Mammary epithelial cell (primary cell): ENCODE measurements around the gene FAM193A.

Experiments
- EZH2 ChIP-seq: IDR thresholded peaks from 2 replicates; pipeline ENCODE4 v1.6.1; 2012; ENCODE audit warnings: low read length, inconsistent platforms, borderline replicate concordance
- TF ChIP-seq, protein P1 (sequence below), 2 donors: IDR thresholded peaks in 1 of 2; conservative IDR thresholded peaks in 1 of 2; 2 replicates each; pipeline ENCODE4 v1.5.1; 2011 to 2012; ENCODE audit warnings: inconsistent platforms in 2 of 2, low read length in 2 of 2, mild to moderate bottlenecking in 2 of 2, control low read depth in 1 of 2, low read depth in 1 of 2; ENCODE audit not compliant: insufficient read depth in 1 of 2; ENCODE audit errors: extremely low read depth in 1 of 2

DNA sequence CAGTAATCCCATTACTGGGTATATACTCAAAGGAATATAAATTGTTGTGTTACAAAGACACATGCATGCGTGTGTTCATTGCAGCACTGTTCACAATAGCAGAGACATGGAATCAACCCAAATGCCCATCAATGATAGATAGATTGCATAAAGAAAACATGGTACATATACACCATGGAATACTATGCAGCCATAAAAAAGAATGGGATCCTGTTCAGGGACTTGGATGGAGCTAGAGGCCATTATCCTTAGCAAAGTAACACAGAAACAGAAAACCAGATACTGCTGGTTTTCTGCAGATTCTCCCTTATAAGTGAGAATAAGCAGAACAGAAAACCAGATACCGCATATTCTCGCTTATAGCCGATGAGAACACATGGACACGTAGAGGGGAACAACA is 43.5 kb downstream of the FAM193A start:
- TF ChIP-seq, protein P1, sequence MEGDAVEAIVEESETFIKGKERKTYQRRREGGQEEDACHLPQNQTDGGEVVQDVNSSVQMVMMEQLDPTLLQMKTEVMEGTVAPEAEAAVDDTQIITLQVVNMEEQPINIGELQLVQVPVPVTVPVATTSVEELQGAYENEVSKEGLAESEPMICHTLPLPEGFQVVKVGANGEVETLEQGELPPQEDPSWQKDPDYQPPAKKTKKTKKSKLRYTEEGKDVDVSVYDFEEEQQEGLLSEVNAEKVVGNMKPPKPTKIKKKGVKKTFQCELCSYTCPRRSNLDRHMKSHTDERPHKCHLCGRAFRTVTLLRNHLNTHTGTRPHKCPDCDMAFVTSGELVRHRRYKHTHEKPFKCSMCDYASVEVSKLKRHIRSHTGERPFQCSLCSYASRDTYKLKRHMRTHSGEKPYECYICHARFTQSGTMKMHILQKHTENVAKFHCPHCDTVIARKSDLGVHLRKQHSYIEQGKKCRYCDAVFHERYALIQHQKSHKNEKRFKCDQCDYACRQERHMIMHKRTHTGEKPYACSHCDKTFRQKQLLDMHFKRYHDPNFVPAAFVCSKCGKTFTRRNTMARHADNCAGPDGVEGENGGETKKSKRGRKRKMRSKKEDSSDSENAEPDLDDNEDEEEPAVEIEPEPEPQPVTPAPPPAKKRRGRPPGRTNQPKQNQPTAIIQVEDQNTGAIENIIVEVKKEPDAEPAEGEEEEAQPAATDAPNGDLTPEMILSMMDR (conservative IDR thresholded peaks at IDR 0.05 in 1 of 2, IDR thresholded peaks at IDR 0.05 in 1 of 2; ENCODE audit: extremely low read depth in 1 of 2, insufficient read depth in 1 of 2, low read depth in 1 of 2, low read length in 2 of 2) = no peak
- no peak for TF ChIP-seq EZH2
